ENCODE data around the gene SPRY1. TPM values are rescaled to one million over a fixed set of nuclear protein-coding genes. Genes with fewer than 3 reads are reported as not detected.
A peak's percentile ranks its signal among the peaks of the same experiment; 100 is the strongest.

Gene SPRY1
- total and polyA plus RNA-seq, 4 donors, result 23.6 to 29.2 (median 27.5) TPM

DNA sequence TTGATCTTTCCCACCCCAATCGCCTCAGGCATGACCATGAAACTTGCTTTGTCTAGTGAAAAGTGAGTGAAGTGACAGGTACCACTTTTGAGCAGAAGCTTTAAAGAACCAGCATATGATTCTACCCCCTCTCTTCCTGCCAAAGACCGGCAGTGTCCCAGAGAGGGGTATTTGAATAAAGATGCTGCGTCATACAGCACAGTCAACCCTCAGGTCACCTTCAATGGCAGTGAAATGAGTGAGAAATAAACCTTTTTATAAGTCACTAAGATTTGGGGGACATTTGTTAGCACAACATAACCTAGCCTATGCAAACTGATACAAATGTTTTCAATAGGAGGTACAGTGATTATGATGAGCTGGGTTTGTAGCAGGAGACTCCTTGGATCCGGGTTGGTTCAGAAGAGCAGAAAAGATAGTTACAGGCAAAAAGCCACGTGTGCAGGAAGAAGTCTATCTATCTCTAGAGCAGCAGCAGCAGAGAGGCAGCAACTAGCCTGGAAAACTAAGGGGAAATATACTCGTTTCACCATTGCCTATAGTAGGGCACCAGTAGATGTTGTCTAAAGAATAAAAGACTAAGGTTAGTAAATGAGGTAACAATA lies 30.3 kb upstream of the SPRY1 start:
- H3K4me3 ChIP-seq (ENCODE audit: low read depth, low read length), result no peak overlapping the region
- H3K4me1 ChIP-seq (ENCODE audit: control insufficient read depth, insufficient read depth, low read length), result no peaks in the 10 kb centered on the region
- H3K9me3 ChIP-seq (ENCODE audit: control insufficient read depth, insufficient read depth, low read length), result no peaks in the 10 kb centered on the region
- 73% methylated on average over 2 of the region's 6 CpGs for WGBS (ENCODE audit: insufficient coverage)
- no peak overlapping the region for H3K27ac ChIP-seq (ENCODE audit: low read depth, low read length)
- no peaks in the 10 kb centered on the region for H3K27me3 ChIP-seq (ENCODE audit: control insufficient read depth, insufficient read depth, low read length)
- no peak for DNase-seq (ENCODE audit: low read depth in 4 of 6, low spot score in 6 of 6)
- H3K36me3 ChIP-seq (ENCODE audit: control insufficient read depth, insufficient read depth, low read length), result no peaks in the 10 kb centered on the region

DNA sequence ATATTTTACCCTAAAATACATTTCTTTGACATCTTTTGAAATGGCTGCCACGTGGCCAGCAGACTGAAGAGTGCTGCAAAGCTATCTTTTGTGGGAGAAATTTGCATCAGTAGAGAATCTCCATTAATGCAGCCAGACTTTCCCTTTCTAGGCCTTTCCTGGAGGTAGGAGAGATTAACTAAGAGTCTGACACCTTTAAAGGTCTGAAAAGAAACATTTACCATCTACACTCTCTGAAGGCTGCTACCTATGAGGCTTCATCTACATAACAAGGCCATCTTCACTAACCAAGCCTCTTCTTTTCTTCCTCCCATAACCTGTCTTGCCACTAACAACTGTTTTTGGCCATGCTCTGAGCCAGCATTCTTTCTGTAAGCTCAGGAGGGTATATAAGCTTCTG lies 17.8 kb upstream of the SPRY1 start:
- no peaks in the 10 kb centered on the region for H3K9me3 ChIP-seq (ENCODE audit: control insufficient read depth, insufficient read depth, low read length)
- no peak for DNase-seq (ENCODE audit: low read depth in 4 of 6, low spot score in 6 of 6)
- H3K4me3 ChIP-seq (ENCODE audit: low read depth, low read length), result no peak overlapping the region
- H3K36me3 ChIP-seq (ENCODE audit: control insufficient read depth, insufficient read depth, low read length), result no peaks in the 10 kb centered on the region
- no peaks in the 10 kb centered on the region for H3K4me1 ChIP-seq (ENCODE audit: control insufficient read depth, insufficient read depth, low read length)
- WGBS (ENCODE audit: insufficient coverage), result no CpG with 5 or more reads among the region's 1 CpG
- no peaks in the 10 kb centered on the region for H3K27me3 ChIP-seq (ENCODE audit: control insufficient read depth, insufficient read depth, low read length)
- no peak overlapping the region for H3K27ac ChIP-seq (ENCODE audit: low read depth, low read length)

DNA sequence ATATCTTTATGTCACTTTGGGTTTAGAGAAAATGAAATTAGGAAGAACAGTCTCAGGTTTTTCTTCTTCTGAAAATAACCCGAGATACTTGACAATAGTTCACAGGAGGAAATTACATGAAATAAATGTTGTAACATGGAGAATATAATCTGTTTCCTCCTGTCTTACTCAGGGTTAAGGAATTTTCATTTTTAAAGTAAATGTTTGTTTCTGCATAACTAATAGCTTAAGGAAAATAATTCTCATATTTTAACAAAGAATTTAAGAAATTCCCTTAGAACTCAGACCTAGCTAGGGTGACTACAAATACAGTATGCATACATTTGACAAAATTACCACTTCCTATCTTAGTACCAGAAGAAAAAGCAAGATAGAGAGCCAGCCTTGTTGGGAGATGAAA lies 17.2 kb upstream of the SPRY1 start:
- Histone ChIP-seq H3K4me3 (ENCODE audit: low read depth, low read length) (no peak overlapping the region), H3K36me3 (ENCODE audit: control insufficient read depth, insufficient read depth, low read length) (no peaks in the 10 kb centered on the region), H3K27ac (ENCODE audit: low read depth, low read length) (no peak overlapping the region), H3K9me3 (ENCODE audit: control insufficient read depth, insufficient read depth, low read length) (no peaks in the 10 kb centered on the region), H3K4me1 (ENCODE audit: control insufficient read depth, insufficient read depth, low read length) (no peaks in the 10 kb centered on the region), H3K27me3 (ENCODE audit: control insufficient read depth, insufficient read depth, low read length) (no peaks in the 10 kb centered on the region)
- DNase-seq (ENCODE audit: low read depth in 4 of 6, low spot score in 6 of 6), result no peak
- no CpG with 5 or more reads among the region's 1 CpG for WGBS (ENCODE audit: insufficient coverage)

DNA sequence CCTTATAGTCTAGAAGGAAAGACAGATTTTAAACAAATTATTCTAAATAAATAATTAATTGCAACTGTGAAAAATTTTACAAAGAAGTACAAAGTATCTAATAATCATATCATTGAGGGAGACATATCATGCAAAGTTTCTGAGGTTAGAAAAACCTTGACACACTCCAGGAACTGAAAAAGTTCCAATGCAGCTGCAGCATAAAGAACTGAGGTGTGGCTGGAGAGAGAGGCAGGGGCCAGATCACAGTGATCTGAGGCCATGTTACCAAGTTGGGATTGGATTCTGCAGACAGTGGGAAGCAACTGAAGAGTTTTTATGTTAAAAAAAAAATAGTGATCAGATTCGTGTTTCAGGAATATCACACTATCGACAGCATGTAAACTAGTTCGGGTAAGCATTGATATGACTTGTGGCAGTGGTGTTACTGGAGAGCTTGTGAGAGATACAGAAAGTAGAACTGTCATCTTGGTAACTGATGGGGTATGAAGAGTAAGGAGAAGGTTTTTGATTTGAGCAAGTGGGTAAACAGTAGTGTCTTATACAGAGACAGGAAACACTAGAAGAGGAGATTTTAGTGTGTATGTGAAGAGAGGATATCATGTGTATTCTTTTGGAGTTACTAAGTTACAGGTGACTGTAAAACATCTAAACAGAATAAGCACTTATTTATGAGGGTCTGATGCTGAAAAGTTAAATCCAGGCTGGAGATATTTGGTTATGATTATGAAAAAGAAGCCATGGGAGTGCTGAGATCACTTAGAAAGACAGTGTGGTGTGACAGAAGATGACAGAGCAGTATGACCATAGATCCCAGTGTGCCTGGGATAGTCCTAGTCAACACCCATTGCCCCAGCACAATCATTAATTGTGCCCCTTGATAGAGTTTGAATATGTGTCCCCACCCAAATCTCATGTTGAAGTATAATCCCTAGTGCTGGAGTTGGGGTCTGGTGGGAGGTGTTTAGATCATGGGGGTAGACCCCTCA lies 15.6 kb upstream of the SPRY1 start:
- DNase-seq (ENCODE audit: low read depth in 4 of 6, low spot score in 6 of 6), result no peak

DNA sequence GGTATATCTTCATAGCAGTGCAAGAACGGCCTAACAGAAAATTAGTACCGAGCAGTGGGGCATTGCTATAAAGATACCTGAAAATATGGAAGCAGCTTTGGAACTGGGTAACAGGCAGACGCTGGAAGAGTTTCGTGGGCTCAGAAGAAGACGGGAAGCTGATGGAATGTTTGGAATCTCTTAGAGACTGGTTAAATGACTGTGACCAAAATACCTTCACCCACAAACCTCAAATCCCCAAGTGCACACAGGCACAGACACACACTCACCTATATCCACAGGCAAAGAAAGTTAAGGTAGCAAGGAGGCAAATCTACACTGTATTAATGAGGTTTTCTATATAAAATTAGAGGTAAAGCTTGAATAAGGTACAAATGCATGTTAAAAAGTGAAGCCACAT lies 14.6 kb upstream of the SPRY1 start:
- Histone ChIP-seq H3K36me3 (ENCODE audit: control insufficient read depth, insufficient read depth, low read length) (no peaks in the 10 kb centered on the region), H3K27ac (ENCODE audit: low read depth, low read length) (no peak overlapping the region), H3K9me3 (ENCODE audit: control insufficient read depth, insufficient read depth, low read length) (no peaks in the 10 kb centered on the region), H3K4me3 (ENCODE audit: low read depth, low read length) (no peak overlapping the region), H3K4me1 (ENCODE audit: control insufficient read depth, insufficient read depth, low read length) (no peaks in the 10 kb centered on the region), H3K27me3 (ENCODE audit: control insufficient read depth, insufficient read depth, low read length) (no peaks in the 10 kb centered on the region)
- no peak for DNase-seq (ENCODE audit: low read depth in 4 of 6, low spot score in 6 of 6)
- 94% methylated on average over 2 of the region's 5 CpGs for WGBS (ENCODE audit: insufficient coverage)

More for the DNA sequence above, 15.6 kb upstream of the SPRY1 start:
- H3K4me3 ChIP-seq (ENCODE audit: low read depth, low read length), result no peak overlapping the region
- H3K4me1 ChIP-seq (ENCODE audit: control insufficient read depth, insufficient read depth, low read length), result no peaks in the 10 kb centered on the region
- 100% methylated on average over 3 of the region's 3 CpGs for WGBS (ENCODE audit: insufficient coverage)
- no peaks in the 10 kb centered on the region for H3K27me3 ChIP-seq (ENCODE audit: control insufficient read depth, insufficient read depth, low read length)
- H3K27ac ChIP-seq (ENCODE audit: low read depth, low read length), result no peak overlapping the region
- no peaks in the 10 kb centered on the region for H3K36me3 ChIP-seq (ENCODE audit: control insufficient read depth, insufficient read depth, low read length)
- H3K9me3 ChIP-seq (ENCODE audit: control insufficient read depth, insufficient read depth, low read length), result no peaks in the 10 kb centered on the region

DNA sequence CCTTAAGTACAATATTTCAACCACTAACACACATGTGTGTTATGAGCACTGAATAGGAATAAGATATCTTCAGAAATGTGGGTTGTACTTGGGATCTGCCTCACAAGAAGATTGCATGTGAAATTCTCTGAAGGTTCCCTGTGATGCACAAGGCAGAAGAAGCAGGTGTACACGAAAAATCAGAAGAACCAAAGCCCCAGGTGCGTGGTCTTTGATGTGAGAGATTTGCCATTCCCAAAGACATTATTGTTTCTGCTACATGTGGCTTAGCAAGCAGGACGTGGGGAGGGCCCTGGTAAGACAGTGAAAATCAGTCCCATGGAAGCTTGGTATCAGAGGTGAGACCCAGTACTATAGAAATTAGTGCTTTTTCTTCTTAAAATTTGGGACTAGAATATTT lies 13.0 kb upstream of the SPRY1 start:
- 71% methylated on average over 2 of the region's 3 CpGs for WGBS (ENCODE audit: insufficient coverage)
- DNase-seq (ENCODE audit: low read depth in 4 of 6, low spot score in 6 of 6), result no peak
- no peaks in the 10 kb centered on the region for H3K9me3 ChIP-seq (ENCODE audit: control insufficient read depth, insufficient read depth, low read length)
- no peaks in the 10 kb centered on the region for H3K27me3 ChIP-seq (ENCODE audit: control insufficient read depth, insufficient read depth, low read length)
- no peak overlapping the region for H3K4me3 ChIP-seq (ENCODE audit: low read depth, low read length)
- no peaks in the 10 kb centered on the region for H3K4me1 ChIP-seq (ENCODE audit: control insufficient read depth, insufficient read depth, low read length)
- H3K36me3 ChIP-seq (ENCODE audit: control insufficient read depth, insufficient read depth, low read length), result no peaks in the 10 kb centered on the region
- H3K27ac ChIP-seq (ENCODE audit: low read depth, low read length), result no peak overlapping the region

DNA sequence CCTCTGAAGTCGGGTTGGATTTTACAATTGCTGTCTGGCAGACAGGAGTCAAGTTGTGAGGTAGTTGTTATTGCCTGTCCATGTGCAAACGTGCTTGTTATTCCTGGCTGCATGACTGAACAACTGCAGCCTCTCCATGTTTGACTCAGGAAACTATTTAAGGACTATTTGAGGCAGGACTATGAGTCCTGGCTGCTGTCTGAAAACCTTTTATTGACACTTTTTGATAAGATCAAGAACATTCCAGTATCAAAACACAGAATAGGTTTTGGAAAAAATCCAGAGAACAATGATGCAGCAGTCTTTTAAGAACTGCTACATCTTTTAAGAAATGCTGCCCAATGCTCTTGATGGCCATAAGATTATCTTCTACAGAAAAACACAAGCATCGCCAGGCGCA lies 10.0 kb upstream of the SPRY1 start:
- no peaks in the 10 kb centered on the region for H3K9me3 ChIP-seq (ENCODE audit: control insufficient read depth, insufficient read depth, low read length)
- H3K27me3 ChIP-seq (ENCODE audit: control insufficient read depth, insufficient read depth, low read length), result no peaks in the 10 kb centered on the region
- no peak for DNase-seq (ENCODE audit: low read depth in 4 of 6, low spot score in 6 of 6)
- no peaks in the 10 kb centered on the region for H3K36me3 ChIP-seq (ENCODE audit: control insufficient read depth, insufficient read depth, low read length)
- H3K27ac ChIP-seq (ENCODE audit: low read depth, low read length), result no peak overlapping the region
- 66% methylated on average over 3 of the region's 4 CpGs for WGBS (ENCODE audit: insufficient coverage)
- H3K4me3 ChIP-seq (ENCODE audit: low read depth, low read length), result no peak overlapping the region
- H3K4me1 ChIP-seq (ENCODE audit: control insufficient read depth, insufficient read depth, low read length), result no peaks in the 10 kb centered on the region

DNA sequence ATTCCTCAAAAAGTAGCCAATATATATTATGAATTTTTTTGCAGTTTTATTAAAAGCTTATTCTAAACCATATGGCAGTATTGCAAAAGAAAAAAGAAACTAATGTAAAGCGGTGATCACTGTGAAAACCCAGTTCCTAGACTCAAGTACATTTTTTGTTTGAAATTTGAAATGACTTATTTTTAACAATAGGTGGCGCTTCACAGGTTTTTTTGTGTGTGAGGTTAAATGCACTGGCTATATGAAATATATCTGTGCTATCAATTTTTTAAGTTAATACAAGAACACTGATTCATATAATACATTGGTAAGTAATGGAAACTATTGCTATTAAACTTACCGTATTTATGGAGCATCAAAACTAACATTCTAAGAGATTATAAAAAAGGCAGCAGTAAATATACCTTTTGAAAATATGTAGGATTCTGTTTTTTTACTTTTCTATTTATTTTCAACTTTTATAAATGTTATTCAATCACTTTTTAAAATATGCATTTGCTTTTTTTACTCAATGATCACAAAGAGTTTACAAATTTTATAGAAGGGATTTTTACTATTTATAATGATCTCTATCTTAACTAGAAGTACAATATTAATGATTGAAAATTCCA lies 5.6 kb upstream of the SPRY1 start:
- H3K4me1 ChIP-seq (ENCODE audit: control insufficient read depth, insufficient read depth, low read length), result no peaks in the 10 kb centered on the region
- H3K9me3 ChIP-seq (ENCODE audit: control insufficient read depth, insufficient read depth, low read length), result no peaks in the 10 kb centered on the region
- no peaks in the 10 kb centered on the region for H3K27me3 ChIP-seq (ENCODE audit: control insufficient read depth, insufficient read depth, low read length)
- peak in 2 of 6 donors; percentile 37 to 62 for DNase-seq (ENCODE audit: low read depth in 4 of 6, low spot score in 6 of 6)
- H3K36me3 ChIP-seq (ENCODE audit: control insufficient read depth, insufficient read depth, low read length), result no peaks in the 10 kb centered on the region
- no peak overlapping the region for H3K4me3 ChIP-seq (ENCODE audit: low read depth, low read length)
- WGBS (ENCODE audit: insufficient coverage), result no CpG with 5 or more reads among the region's 3 CpGs
- no peak overlapping the region for H3K27ac ChIP-seq (ENCODE audit: low read depth, low read length)

DNA sequence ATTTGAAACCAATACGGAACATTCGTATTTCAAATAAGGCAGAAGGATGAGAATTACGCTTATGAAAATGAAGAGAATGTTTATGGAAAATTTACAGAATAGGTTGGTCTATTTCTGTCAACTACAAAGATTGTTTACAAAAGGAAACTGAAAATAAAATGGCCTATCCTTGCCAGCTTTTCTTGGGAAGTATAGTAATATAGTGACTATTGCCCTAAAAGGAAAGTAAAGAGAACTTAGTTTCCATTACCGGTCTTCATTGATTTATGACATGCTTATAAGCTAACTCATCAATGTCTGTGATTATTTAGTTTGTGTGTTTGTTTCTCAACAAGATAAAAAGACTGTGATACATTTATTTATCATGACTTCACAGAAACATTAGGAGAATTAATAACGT lies 2.9 kb upstream of the SPRY1 start:
- DNase-seq (ENCODE audit: low read depth in 4 of 6, low spot score in 6 of 6), result no peak
- Histone ChIP-seq H3K4me3 (ENCODE audit: low read depth, low read length) (no peak overlapping the region), H3K27me3 (ENCODE audit: control insufficient read depth, insufficient read depth, low read length) (no peaks in the 10 kb centered on the region), H3K27ac (ENCODE audit: low read depth, low read length) (no peak overlapping the region), H3K9me3 (ENCODE audit: control insufficient read depth, insufficient read depth, low read length) (no peaks in the 10 kb centered on the region), H3K36me3 (ENCODE audit: control insufficient read depth, insufficient read depth, low read length) (no peaks in the 10 kb centered on the region), H3K4me1 (ENCODE audit: control insufficient read depth, insufficient read depth, low read length) (peaks cover 5% of the 10 kb centered on the region)
- WGBS (ENCODE audit: insufficient coverage), result no CpG with 5 or more reads among the region's 5 CpGs
